ENCODE results near the gene GLRB. TPM values are rescaled to one million over a fixed set of nuclear protein-coding genes. Genes with fewer than 3 reads are reported as not detected.
A peak's percentile ranks its signal among the peaks of the same experiment; 100 is the strongest.

GLRB gene
- total and polyA plus RNA-seq, 4 donors = 0.76 to 6.9 (median 1.4) TPM

DNA sequence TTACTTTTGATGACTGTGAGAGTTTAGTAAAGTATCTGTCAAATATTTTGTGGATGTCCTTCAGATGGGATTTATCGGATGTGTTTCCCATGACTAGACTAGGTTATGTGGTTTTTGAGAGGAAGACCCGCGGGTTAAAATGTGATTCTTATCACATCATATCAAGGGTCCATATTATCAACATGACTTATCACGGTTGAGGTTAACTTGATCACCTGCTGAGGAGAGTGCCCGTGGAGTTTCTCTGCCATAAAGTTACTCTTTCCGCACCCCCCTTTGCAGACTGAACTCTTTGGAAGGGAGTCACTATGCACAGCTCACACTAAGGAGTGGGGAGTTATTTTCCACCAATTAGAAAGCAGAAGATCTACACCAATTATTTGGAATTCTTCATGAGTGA is 38.7 kb downstream of the GLRB start:
- Histone ChIP-seq H3K9ac (ENCODE audit: insufficient read depth in 1 of 2, low read length in 2 of 2) (no peak overlapping the region), H3K36me3 (ENCODE audit: control insufficient read depth in 4 of 4, insufficient read depth in 4 of 4, low read length in 4 of 4) (no peaks in the 10 kb centered on the region), H3K27ac (ENCODE audit: low read depth in 1 of 2, low read length in 1 of 2) (no peak overlapping the region), H3K9me3 (ENCODE audit: control insufficient read depth in 4 of 4, insufficient read depth in 3 of 4, low read length in 3 of 4) (no peaks in the 10 kb centered on the region), H3K27me3 (ENCODE audit: control insufficient read depth in 3 of 3, insufficient read depth in 3 of 3, low read length in 2 of 3) (no peaks in the 10 kb centered on the region), H3K4me3 (no peak overlapping the region), H3K4me1 (ENCODE audit: control insufficient read depth in 5 of 5, insufficient read depth in 5 of 5, low read length in 5 of 5) (no peaks in the 10 kb centered on the region)
- TF ChIP-seq CTCF (IDR thresholded peaks at IDR 0.05; ENCODE audit: control extremely low read depth, extremely low read depth) = no peak
- WGBS, 2 donors = 86 to 90% methylated on average over 6 of the region's 6 CpGs
- DNase-seq (no peak), ATAC-seq (ENCODE audit: insufficient read depth, low FRiP score) (no peak)

GRCh38 chr4:157115613-157116335 is 39.8 kb downstream of the GLRB start:
- TF ChIP-seq CTCF (IDR thresholded peaks at IDR 0.05; ENCODE audit: control extremely low read depth, extremely low read depth) = no peak
- 60 to 66% methylated on average over 3 of the region's 3 CpGs for WGBS, 2 donors
- Histone ChIP-seq H3K9me3 (ENCODE audit: control insufficient read depth in 4 of 4, insufficient read depth in 3 of 4, low read length in 3 of 4) (no peaks in the 10 kb centered on the region), H3K27me3 (ENCODE audit: control insufficient read depth in 3 of 3, insufficient read depth in 3 of 3, low read length in 2 of 3) (no peaks in the 10 kb centered on the region), H3K36me3 (ENCODE audit: control insufficient read depth in 4 of 4, insufficient read depth in 4 of 4, low read length in 4 of 4) (no peaks in the 10 kb centered on the region), H3K9ac (ENCODE audit: insufficient read depth in 1 of 2, low read length in 2 of 2) (no peak overlapping the region), H3K4me1 (ENCODE audit: control insufficient read depth in 5 of 5, insufficient read depth in 5 of 5, low read length in 5 of 5) (no peaks in the 10 kb centered on the region), H3K27ac (ENCODE audit: low read depth in 1 of 2, low read length in 1 of 2) (no peak overlapping the region), H3K4me3 (no peak overlapping the region)
- DNase-seq = peak in 2 of 3 donors; percentile 26 to 48
- ATAC-seq (ENCODE audit: insufficient read depth, low FRiP score) = no peak

- Histone ChIP-seq H3K4me1 (ENCODE audit: control insufficient read depth in 5 of 5, insufficient read depth in 5 of 5, low read length in 5 of 5) (no peaks in the 10 kb centered on the region), H3K9me3 (ENCODE audit: control insufficient read depth in 4 of 4, insufficient read depth in 3 of 4, low read length in 3 of 4) (no peaks in the 10 kb centered on the region), H3K27ac (ENCODE audit: low read depth in 1 of 2, low read length in 1 of 2) (no peak overlapping the region), H3K36me3 (ENCODE audit: control insufficient read depth in 4 of 4, insufficient read depth in 4 of 4, low read length in 4 of 4) (no peaks in the 10 kb centered on the region), H3K27me3 (ENCODE audit: control insufficient read depth in 3 of 3, insufficient read depth in 3 of 3, low read length in 2 of 3) (no peaks in the 10 kb centered on the region), H3K9ac (ENCODE audit: insufficient read depth in 1 of 2, low read length in 2 of 2) (no peak overlapping the region), H3K4me3 (no peak overlapping the region)
- no peak for TF ChIP-seq CTCF (IDR thresholded peaks at IDR 0.05; ENCODE audit: control extremely low read depth, extremely low read depth)
- 76 to 85% methylated on average over 2 of the region's 2 CpGs for WGBS, 2 donors
- ATAC-seq (ENCODE audit: insufficient read depth, low FRiP score) (no peak), DNase-seq (no peak)
These were observed 45.5 kb downstream of the GLRB start for GRCh38 chr4:157121401-157121800.

DNA sequence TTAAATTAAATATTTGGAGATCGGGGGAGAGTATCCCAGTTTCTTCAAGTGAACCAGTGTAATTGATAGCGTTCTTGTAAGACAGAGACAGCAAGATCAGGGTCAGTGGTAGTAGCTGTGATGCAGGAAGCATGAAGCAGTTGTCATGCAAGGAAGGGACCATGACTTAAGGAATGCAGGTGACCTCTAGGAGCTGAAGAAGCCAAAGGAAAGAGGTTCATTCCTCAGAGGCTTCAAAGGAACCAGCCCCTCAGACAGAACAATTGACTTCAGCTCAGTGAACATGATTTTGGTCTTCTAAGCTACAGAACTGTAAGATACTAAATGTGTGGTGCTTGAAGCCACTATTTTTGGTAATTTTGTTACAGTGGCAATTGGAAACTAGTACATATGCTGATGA is 51.6 kb downstream of the GLRB start:
- Histone ChIP-seq H3K4me3 (no peak overlapping the region), H3K27me3 (ENCODE audit: control insufficient read depth in 3 of 3, insufficient read depth in 3 of 3, low read length in 2 of 3) (no peaks in the 10 kb centered on the region), H3K9me3 (ENCODE audit: control insufficient read depth in 4 of 4, insufficient read depth in 3 of 4, low read length in 3 of 4) (no peaks in the 10 kb centered on the region), H3K4me1 (ENCODE audit: control insufficient read depth in 5 of 5, insufficient read depth in 5 of 5, low read length in 5 of 5) (no peaks in the 10 kb centered on the region), H3K36me3 (ENCODE audit: control insufficient read depth in 4 of 4, insufficient read depth in 4 of 4, low read length in 4 of 4) (no peaks in the 10 kb centered on the region), H3K27ac (ENCODE audit: low read depth in 1 of 2, low read length in 1 of 2) (no peak overlapping the region), H3K9ac (ENCODE audit: insufficient read depth in 1 of 2, low read length in 2 of 2) (no peak overlapping the region)
- TF ChIP-seq CTCF (IDR thresholded peaks at IDR 0.05; ENCODE audit: control extremely low read depth, extremely low read depth) = no peak
- no peak for DNase-seq
- 86 to 92% methylated on average over 2 of the region's 2 CpGs for WGBS, 2 donors
- ATAC-seq (ENCODE audit: insufficient read depth, low FRiP score) = no peak

Data from lung (tissue), 12 donors.